Measurements from ENCODE around the gene PSIP1.

The PSIP1 gene

GRCh38 chr9:15522130-15522755, 11.5 kb upstream of the PSIP1 start:
- TF ChIP-seq RAD21 (IDR thresholded peaks at IDR 0.05; ENCODE audit: low read depth) = no peak
- no peak for TF ChIP-seq CEBPB (IDR thresholded peaks at IDR 0.05)
- no peak for TF ChIP-seq YY1 (IDR thresholded peaks at IDR 0.05; ENCODE audit: low read depth)
- no peak for TF ChIP-seq TEAD4 (IDR thresholded peaks at IDR 0.05)
- TF ChIP-seq ZBTB7A (IDR thresholded peaks at IDR 0.05; ENCODE audit: low read depth) = no peak
- no peak for TF ChIP-seq TAF1 (IDR thresholded peaks at IDR 0.05; ENCODE audit: low read depth)
- TF ChIP-seq NFIC (IDR thresholded peaks at IDR 0.05) = no peak
- TF ChIP-seq TCF12 (IDR thresholded peaks at IDR 0.05; ENCODE audit: low read depth) = no peak
- no peak for TF ChIP-seq EP300 (IDR thresholded peaks at IDR 0.05; ENCODE audit: borderline replicate concordance)
- TF ChIP-seq FOXM1 (IDR thresholded peaks at IDR 0.05; ENCODE audit: borderline replicate concordance, low read depth) = no peak
- TF ChIP-seq EGR1 (IDR thresholded peaks at IDR 0.05) = no peak
- TF ChIP-seq, protein P1, sequence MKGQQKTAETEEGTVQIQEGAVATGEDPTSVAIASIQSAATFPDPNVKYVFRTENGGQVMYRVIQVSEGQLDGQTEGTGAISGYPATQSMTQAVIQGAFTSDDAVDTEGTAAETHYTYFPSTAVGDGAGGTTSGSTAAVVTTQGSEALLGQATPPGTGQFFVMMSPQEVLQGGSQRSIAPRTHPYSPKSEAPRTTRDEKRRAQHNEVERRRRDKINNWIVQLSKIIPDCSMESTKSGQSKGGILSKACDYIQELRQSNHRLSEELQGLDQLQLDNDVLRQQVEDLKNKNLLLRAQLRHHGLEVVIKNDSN (IDR thresholded peaks at IDR 0.05) = no peak
- TF ChIP-seq, protein P2, sequence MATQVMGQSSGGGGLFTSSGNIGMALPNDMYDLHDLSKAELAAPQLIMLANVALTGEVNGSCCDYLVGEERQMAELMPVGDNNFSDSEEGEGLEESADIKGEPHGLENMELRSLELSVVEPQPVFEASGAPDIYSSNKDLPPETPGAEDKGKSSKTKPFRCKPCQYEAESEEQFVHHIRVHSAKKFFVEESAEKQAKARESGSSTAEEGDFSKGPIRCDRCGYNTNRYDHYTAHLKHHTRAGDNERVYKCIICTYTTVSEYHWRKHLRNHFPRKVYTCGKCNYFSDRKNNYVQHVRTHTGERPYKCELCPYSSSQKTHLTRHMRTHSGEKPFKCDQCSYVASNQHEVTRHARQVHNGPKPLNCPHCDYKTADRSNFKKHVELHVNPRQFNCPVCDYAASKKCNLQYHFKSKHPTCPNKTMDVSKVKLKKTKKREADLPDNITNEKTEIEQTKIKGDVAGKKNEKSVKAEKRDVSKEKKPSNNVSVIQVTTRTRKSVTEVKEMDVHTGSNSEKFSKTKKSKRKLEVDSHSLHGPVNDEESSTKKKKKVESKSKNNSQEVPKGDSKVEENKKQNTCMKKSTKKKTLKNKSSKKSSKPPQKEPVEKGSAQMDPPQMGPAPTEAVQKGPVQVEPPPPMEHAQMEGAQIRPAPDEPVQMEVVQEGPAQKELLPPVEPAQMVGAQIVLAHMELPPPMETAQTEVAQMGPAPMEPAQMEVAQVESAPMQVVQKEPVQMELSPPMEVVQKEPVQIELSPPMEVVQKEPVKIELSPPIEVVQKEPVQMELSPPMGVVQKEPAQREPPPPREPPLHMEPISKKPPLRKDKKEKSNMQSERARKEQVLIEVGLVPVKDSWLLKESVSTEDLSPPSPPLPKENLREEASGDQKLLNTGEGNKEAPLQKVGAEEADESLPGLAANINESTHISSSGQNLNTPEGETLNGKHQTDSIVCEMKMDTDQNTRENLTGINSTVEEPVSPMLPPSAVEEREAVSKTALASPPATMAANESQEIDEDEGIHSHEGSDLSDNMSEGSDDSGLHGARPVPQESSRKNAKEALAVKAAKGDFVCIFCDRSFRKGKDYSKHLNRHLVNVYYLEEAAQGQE (IDR thresholded peaks at IDR 0.05; ENCODE audit: low read depth) = no peak
- no peak for TF ChIP-seq CREB1 (IDR thresholded peaks at IDR 0.05; ENCODE audit: low read depth)
- no peak for TF ChIP-seq MAX (IDR thresholded peaks at IDR 0.05)

- TF ChIP-seq NFIC (IDR thresholded peaks at IDR 0.05) (no peak), ZBTB7A (IDR thresholded peaks at IDR 0.05; ENCODE audit: low read depth) (no peak)
- TF ChIP-seq, protein P2 (IDR thresholded peaks at IDR 0.05; ENCODE audit: low read depth) = no peak
These were observed 10.5 kb upstream of the PSIP1 start for GRCh38 chr9:15521254-15521653.

GRCh38 chr9:15519831-15520230, 9.1 kb upstream of the PSIP1 start:
- TF ChIP-seq EP300 (IDR thresholded peaks at IDR 0.05; ENCODE audit: borderline replicate concordance) = no peak

DNA sequence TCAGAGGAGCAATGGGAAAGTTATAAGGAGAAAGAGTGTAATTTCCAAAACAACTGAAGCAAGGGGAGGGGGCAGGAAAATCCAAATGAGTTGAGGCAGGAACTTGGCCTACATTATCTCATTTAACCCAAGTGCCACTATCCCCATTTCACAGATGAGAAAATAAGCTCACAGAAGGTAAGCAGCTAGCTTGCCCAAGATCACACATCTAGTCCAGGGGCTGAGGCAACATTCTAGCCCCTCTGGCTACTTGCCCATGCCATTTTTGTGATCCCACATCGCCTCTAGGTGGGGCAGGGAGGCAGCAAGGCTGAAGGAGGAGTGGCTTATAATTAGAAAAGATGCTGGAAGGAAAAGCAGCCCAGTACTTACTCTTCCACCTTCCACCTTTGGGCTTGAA, 2.6 kb upstream of the PSIP1 start:
- TF ChIP-seq ZBTB7A (IDR thresholded peaks at IDR 0.05; ENCODE audit: low read depth) (no peak), EP300 (IDR thresholded peaks at IDR 0.05; ENCODE audit: borderline replicate concordance) (no peak), NFIC (IDR thresholded peaks at IDR 0.05) (no peak), TEAD4 (IDR thresholded peaks at IDR 0.05) (no peak), FOXM1 (IDR thresholded peaks at IDR 0.05; ENCODE audit: borderline replicate concordance, low read depth) (no peak), EGR1 (IDR thresholded peaks at IDR 0.05) (no peak), YY1 (IDR thresholded peaks at IDR 0.05; ENCODE audit: low read depth) (no peak), TCF12 (IDR thresholded peaks at IDR 0.05; ENCODE audit: low read depth) (no peak), RAD21 (IDR thresholded peaks at IDR 0.05; ENCODE audit: low read depth) (no peak), CREB1 (IDR thresholded peaks at IDR 0.05; ENCODE audit: low read depth) (no peak), MAX (IDR thresholded peaks at IDR 0.05) (no peak), TAF1 (IDR thresholded peaks at IDR 0.05; ENCODE audit: low read depth) (no peak), CEBPB (IDR thresholded peaks at IDR 0.05) (no peak)
- TF ChIP-seq, protein P2 (IDR thresholded peaks at IDR 0.05; ENCODE audit: low read depth) = no peak
- TF ChIP-seq, protein P1 (IDR thresholded peaks at IDR 0.05) = no peak

DNA sequence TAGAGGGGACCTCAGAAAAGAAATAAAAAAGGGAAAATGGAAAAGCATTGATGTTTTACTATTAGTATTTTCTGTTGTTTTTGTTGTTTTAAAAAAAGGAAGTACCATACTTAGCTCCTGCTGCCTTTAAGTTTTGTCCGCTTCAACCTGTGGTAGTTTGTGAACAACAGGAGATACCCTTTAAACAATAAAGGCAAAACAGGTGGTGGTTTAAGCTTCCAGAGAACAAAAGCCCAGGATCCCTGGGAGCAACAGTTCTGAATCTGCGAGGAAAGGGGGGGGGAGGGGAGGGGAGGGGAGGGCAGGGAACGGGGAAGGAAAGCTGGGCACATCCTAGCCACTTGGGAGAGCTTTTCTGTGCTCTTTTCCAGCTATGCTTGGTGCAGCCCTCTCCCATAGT, 2.1 kb upstream of the PSIP1 start:
- no peak for TF ChIP-seq TCF12 (IDR thresholded peaks at IDR 0.05; ENCODE audit: low read depth)
- TF ChIP-seq FOXM1 (IDR thresholded peaks at IDR 0.05; ENCODE audit: borderline replicate concordance, low read depth) = no peak
- no peak for TF ChIP-seq EGR1 (IDR thresholded peaks at IDR 0.05)
- no peak for TF ChIP-seq EP300 (IDR thresholded peaks at IDR 0.05; ENCODE audit: borderline replicate concordance)
- no peak for TF ChIP-seq TEAD4 (IDR thresholded peaks at IDR 0.05)
- TF ChIP-seq CREB1 (IDR thresholded peaks at IDR 0.05; ENCODE audit: low read depth) = no peak
- TF ChIP-seq, protein P1 (IDR thresholded peaks at IDR 0.05) = no peak
- no peak for TF ChIP-seq NFIC (IDR thresholded peaks at IDR 0.05)
- no peak for TF ChIP-seq TAF1 (IDR thresholded peaks at IDR 0.05; ENCODE audit: low read depth)
- TF ChIP-seq MAX (IDR thresholded peaks at IDR 0.05) = no peak
- TF ChIP-seq, protein P2 (IDR thresholded peaks at IDR 0.05; ENCODE audit: low read depth) = no peak
